Measurements from ENCODE around the gene VPS37D. TPM values are rescaled to one million over a fixed set of nuclear protein-coding genes. Genes with fewer than 3 reads are reported as not detected.
"Not testable (repeated sequence)": the region's sequence is repeated elsewhere in the genome, so short reads cannot be mapped to it uniquely, and the experiment has no call there.

The VPS37D gene
- total and polyA plus RNA-seq, 2 experiments from 2014 or later = 2.2 to 7.0 TPM

- TF ChIP-seq, protein P1, sequence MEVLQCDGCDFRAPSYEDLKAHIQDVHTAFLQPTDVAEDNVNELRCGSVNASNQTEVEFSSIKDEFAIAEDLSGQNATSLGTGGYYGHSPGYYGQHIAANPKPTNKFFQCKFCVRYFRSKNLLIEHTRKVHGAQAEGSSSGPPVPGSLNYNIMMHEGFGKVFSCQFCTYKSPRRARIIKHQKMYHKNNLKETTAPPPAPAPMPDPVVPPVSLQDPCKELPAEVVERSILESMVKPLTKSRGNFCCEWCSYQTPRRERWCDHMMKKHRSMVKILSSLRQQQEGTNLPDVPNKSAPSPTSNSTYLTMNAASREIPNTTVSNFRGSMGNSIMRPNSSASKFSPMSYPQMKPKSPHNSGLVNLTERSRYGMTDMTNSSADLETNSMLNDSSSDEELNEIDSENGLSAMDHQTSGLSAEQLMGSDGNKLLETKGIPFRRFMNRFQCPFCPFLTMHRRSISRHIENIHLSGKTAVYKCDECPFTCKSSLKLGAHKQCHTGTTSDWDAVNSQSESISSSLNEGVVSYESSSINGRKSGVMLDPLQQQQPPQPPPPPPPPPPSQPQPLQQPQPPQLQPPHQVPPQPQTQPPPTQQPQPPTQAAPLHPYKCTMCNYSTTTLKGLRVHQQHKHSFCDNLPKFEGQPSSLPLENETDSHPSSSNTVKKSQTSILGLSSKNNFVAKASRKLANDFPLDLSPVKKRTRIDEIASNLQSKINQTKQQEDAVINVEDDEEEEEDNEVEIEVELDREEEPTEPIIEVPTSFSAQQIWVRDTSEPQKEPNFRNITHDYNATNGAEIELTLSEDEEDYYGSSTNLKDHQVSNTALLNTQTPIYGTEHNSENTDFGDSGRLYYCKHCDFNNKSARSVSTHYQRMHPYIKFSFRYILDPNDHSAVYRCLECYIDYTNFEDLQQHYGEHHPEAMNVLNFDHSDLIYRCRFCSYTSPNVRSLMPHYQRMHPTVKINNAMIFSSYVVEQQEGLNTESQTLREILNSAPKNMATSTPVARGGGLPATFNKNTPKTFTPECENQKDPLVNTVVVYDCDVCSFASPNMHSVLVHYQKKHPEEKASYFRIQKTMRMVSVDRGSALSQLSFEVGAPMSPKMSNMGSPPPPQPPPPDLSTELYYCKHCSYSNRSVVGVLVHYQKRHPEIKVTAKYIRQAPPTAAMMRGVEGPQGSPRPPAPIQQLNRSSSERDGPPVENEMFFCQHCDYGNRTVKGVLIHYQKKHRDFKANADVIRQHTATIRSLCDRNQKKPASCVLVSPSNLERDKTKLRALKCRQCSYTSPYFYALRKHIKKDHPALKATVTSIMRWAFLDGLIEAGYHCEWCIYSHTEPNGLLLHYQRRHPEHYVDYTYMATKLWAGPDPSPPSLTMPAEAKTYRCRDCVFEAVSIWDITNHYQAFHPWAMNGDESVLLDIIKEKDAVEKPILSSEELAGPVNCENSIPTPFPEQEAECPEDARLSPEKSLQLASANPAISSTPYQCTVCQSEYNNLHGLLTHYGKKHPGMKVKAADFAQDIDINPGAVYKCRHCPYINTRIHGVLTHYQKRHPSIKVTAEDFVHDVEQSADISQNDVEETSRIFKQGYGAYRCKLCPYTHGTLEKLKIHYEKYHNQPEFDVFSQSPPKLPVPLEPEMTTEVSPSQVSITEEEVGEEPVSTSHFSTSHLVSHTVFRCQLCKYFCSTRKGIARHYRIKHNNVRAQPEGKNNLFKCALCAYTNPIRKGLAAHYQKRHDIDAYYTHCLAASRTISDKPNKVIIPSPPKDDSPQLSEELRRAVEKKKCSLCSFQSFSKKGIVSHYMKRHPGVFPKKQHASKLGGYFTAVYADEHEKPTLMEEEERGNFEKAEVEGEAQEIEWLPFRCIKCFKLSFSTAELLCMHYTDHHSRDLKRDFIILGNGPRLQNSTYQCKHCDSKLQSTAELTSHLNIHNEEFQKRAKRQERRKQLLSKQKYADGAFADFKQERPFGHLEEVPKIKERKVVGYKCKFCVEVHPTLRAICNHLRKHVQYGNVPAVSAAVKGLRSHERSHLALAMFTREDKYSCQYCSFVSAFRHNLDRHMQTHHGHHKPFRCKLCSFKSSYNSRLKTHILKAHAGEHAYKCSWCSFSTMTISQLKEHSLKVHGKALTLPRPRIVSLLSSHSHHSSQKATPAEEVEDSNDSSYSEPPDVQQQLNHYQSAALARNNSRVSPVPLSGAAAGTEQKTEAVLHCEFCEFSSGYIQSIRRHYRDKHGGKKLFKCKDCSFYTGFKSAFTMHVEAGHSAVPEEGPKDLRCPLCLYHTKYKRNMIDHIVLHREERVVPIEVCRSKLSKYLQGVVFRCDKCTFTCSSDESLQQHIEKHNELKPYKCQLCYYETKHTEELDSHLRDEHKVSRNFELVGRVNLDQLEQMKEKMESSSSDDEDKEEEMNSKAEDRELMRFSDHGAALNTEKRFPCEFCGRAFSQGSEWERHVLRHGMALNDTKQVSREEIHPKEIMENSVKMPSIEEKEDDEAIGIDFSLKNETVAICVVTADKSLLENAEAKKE (CRISPR knock-in tag; IDR thresholded peaks at IDR 0.05) = no peak
Measured at GRCh38 chr7:73652541-73652949, 15.1 kb upstream of the VPS37D start (continued).

- H3K4me2 ChIP-seq; H3K27ac Mint-ChIP-seq; H3K36me3 Mint-ChIP-seq (ENCODE audit: low read depth); H3K27ac ChIP-seq (ENCODE audit: low read depth); H3K27me3 ChIP-seq (ENCODE audit: insufficient read depth); H3K9me3 Mint-ChIP-seq; H3K36me3 ChIP-seq (ENCODE audit: insufficient read depth); H4K20me1 ChIP-seq (replicated peaks; ENCODE audit: insufficient read depth); DNase-seq (ENCODE audit: low spot score); H2AFZ ChIP-seq; H3K4me3 ChIP-seq; H3K4me1 ChIP-seq (ENCODE audit: insufficient read depth); H3K4me1 Mint-ChIP-seq; H3K27me3 Mint-ChIP-seq (ENCODE audit: insufficient read depth, low read depth, poor library complexity); H3K79me2 ChIP-seq (replicated peaks; ENCODE audit: insufficient read depth); H3F3A ChIP-seq (replicated peaks; ENCODE audit: low read depth); H3K4me3 Mint-ChIP-seq; ATAC-seq; H3K9me2 ChIP-seq (ENCODE audit: insufficient read depth): not testable (repeated sequence)
Measured at GRCh38 chr7:73655309-73655708, 12.3 kb upstream of the VPS37D start.

GRCh38 chr7:73659983-73660382, 7.6 kb upstream of the VPS37D start:
- Histone ChIP-seq H4K20me1 (replicated peaks; ENCODE audit: insufficient read depth) (no peaks in the 10 kb centered on the region), H3K4me1 (ENCODE audit: insufficient read depth) (no peaks in the 10 kb centered on the region), H3K4me2 (no peak overlapping the region), H3K9me2 (ENCODE audit: insufficient read depth) (no peaks in the 10 kb centered on the region), H3F3A (replicated peaks; ENCODE audit: low read depth) (no peaks in the 10 kb centered on the region), H2AFZ (no peak overlapping the region), H3K4me3 (no peak overlapping the region), H3K27ac (ENCODE audit: low read depth) (no peak overlapping the region), H3K79me2 (replicated peaks; ENCODE audit: insufficient read depth) (no peaks in the 10 kb centered on the region), H3K27me3 (ENCODE audit: insufficient read depth) (no peaks in the 10 kb centered on the region; the same call in 1 of the 2 replicates), H3K36me3 (ENCODE audit: insufficient read depth) (no peaks in the 10 kb centered on the region)
- DNase-seq (ENCODE audit: low spot score) (no peak), ATAC-seq (no peak)
- TF ChIP-seq, protein P2, sequence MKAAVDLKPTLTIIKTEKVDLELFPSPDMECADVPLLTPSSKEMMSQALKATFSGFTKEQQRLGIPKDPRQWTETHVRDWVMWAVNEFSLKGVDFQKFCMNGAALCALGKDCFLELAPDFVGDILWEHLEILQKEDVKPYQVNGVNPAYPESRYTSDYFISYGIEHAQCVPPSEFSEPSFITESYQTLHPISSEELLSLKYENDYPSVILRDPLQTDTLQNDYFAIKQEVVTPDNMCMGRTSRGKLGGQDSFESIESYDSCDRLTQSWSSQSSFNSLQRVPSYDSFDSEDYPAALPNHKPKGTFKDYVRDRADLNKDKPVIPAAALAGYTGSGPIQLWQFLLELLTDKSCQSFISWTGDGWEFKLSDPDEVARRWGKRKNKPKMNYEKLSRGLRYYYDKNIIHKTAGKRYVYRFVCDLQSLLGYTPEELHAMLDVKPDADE (IDR thresholded peaks at IDR 0.05) = no peak
- TF ChIP-seq EZH2 (IDR thresholded peaks at IDR 0.05; ENCODE audit: low read depth, unreplicated experiment) = no peak
- Mint-ChIP-seq H3K4me3 (no peak overlapping the region), H3K9me3 (peaks cover 18% of the 10 kb centered on the region; the same call in 2 of the 3 replicates), H3K27me3 (ENCODE audit: insufficient read depth, low read depth, poor library complexity) (peaks cover 6% of the 10 kb centered on the region), H3K27ac (no peak overlapping the region), H3K4me1 (peaks cover 6% of the 10 kb centered on the region; the same call in 2 of the 3 replicates), H3K36me3 (ENCODE audit: low read depth) (peaks cover 8% of the 10 kb centered on the region; the same call in 2 of the 3 replicates)

- not testable (repeated sequence) for H3K27ac Mint-ChIP-seq; H3K27me3 Mint-ChIP-seq (ENCODE audit: insufficient read depth, low read depth, poor library complexity); H3K4me1 ChIP-seq (ENCODE audit: insufficient read depth); H3K27ac ChIP-seq (ENCODE audit: low read depth); H3K27me3 ChIP-seq (ENCODE audit: insufficient read depth); ATAC-seq; H3K4me3 ChIP-seq; H3F3A ChIP-seq (replicated peaks; ENCODE audit: low read depth); H3K36me3 Mint-ChIP-seq (ENCODE audit: low read depth); H3K4me3 Mint-ChIP-seq; H3K79me2 ChIP-seq (replicated peaks; ENCODE audit: insufficient read depth); H3K4me1 Mint-ChIP-seq; H4K20me1 ChIP-seq (replicated peaks; ENCODE audit: insufficient read depth); DNase-seq (ENCODE audit: low spot score); H3K4me2 ChIP-seq; H3K9me2 ChIP-seq (ENCODE audit: insufficient read depth); H2AFZ ChIP-seq; H3K36me3 ChIP-seq (ENCODE audit: insufficient read depth)
- peaks cover 13% of the 10 kb centered on the region; the same call in 2 of the 3 replicates for H3K9me3 Mint-ChIP-seq
Measured at GRCh38 chr7:73660594-73660993, 7.0 kb upstream of the VPS37D start.

All from GM23338 (cell line).